HG03342 (cell line): ENCODE results near the gene CHMP4B.

Experiments
- ATAC-seq: cut with Tn5 transposase; IDR thresholded peaks from one replicate; pipeline ENCODE4 v1.9.1; 2021; ENCODE audit warnings: mild to moderate bottlenecking, moderate library complexity; ENCODE audit not compliant: unreplicated experiment

The CHMP4B gene

GRCh38 chr20:33859751-33860150 lies 48.6 kb downstream of the CHMP4B start:
- ATAC-seq = no peak

GRCh38 chr20:33861458-33861857 lies 50.3 kb downstream of the CHMP4B start:
- no peak for ATAC-seq

- no peak for ATAC-seq
Measured at GRCh38 chr20:33862709-33863403, 51.7 kb downstream of the CHMP4B start.

- no peak for ATAC-seq
Measured at GRCh38 chr20:33863440-33864323, 52.5 kb downstream of the CHMP4B start.

GRCh38 chr20:33864324-33864963 lies 53.3 kb downstream of the CHMP4B start:
- no peak for ATAC-seq

GRCh38 chr20:33865761-33866370 lies 54.7 kb downstream of the CHMP4B start:
- no peak for ATAC-seq

GRCh38 chr20:33866398-33867100 lies 55.4 kb downstream of the CHMP4B start:
- no peak for ATAC-seq

- no peak for ATAC-seq
Measured at GRCh38 chr20:33868042-33868441, 56.9 kb downstream of the CHMP4B start.

GRCh38 chr20:33868595-33868994 lies 57.4 kb downstream of the CHMP4B start:
- no peak for ATAC-seq

- ATAC-seq = no peak
Measured at GRCh38 chr20:33869283-33869682, 58.1 kb downstream of the CHMP4B start.

- no peak for ATAC-seq
Measured at GRCh38 chr20:33871362-33871761, 60.2 kb downstream of the CHMP4B start.

- no peak for ATAC-seq
Measured at GRCh38 chr20:33874129-33874528, 63.0 kb downstream of the CHMP4B start.

GRCh38 chr20:33875055-33875454 lies 63.9 kb downstream of the CHMP4B start:
- peak; percentile 53 for ATAC-seq

- no peak for ATAC-seq
Measured at GRCh38 chr20:33875534-33876026, 64.4 kb downstream of the CHMP4B start.

- ATAC-seq = no peak
Measured at GRCh38 chr20:33878583-33878982, 67.4 kb downstream of the CHMP4B start.

- no peak for ATAC-seq
Measured at GRCh38 chr20:33880396-33880795, 69.2 kb downstream of the CHMP4B start.

GRCh38 chr20:33881989-33882388 lies 70.8 kb downstream of the CHMP4B start:
- ATAC-seq = no peak

- ATAC-seq = no peak
Measured at GRCh38 chr20:33882481-33882880, 71.3 kb downstream of the CHMP4B start.

- peak; percentile 77 for ATAC-seq
Measured at GRCh38 chr20:33883164-33883563, 72.0 kb downstream of the CHMP4B start.

- ATAC-seq = no peak
Measured at GRCh38 chr20:33884633-33885032, 73.5 kb downstream of the CHMP4B start.
